ENCODE measurements around the gene NCL.

DNA sequence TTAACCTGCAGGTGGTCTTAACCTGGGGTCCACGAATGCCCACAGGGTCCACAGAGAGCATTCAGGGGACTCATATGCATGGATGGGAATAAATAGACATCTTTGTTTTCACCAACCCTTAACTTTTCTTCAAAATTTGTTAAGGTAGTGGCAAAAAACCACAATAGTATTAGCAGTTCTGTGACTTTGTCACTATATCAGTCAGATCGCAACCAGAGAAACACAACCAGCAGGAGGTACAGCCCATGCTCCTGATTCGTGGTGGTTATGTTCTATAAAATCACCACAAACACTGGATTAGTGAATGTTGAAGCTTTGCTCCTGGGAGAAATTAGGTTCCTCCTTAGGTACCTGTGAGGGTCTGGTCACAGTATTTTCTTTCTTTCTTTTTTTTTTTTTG is 37.2 kb downstream of the NCL start:
- TF ChIP-seq, protein P1, sequence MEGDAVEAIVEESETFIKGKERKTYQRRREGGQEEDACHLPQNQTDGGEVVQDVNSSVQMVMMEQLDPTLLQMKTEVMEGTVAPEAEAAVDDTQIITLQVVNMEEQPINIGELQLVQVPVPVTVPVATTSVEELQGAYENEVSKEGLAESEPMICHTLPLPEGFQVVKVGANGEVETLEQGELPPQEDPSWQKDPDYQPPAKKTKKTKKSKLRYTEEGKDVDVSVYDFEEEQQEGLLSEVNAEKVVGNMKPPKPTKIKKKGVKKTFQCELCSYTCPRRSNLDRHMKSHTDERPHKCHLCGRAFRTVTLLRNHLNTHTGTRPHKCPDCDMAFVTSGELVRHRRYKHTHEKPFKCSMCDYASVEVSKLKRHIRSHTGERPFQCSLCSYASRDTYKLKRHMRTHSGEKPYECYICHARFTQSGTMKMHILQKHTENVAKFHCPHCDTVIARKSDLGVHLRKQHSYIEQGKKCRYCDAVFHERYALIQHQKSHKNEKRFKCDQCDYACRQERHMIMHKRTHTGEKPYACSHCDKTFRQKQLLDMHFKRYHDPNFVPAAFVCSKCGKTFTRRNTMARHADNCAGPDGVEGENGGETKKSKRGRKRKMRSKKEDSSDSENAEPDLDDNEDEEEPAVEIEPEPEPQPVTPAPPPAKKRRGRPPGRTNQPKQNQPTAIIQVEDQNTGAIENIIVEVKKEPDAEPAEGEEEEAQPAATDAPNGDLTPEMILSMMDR (IDR thresholded peaks at IDR 0.05): no peak
- no peak for TF ChIP-seq EZH2 (IDR thresholded peaks at IDR 0.05)

All from neural progenitor cell (in vitro differentiated cells).